ENCODE results near the gene IL10. TPM values are rescaled to one million over a fixed set of nuclear protein-coding genes. Genes with fewer than 3 reads are reported as not detected.

IL10 gene
- polyA plus RNA-seq, 1 of the 3 experiments (the other 2 are of a cell fraction), result not detected

DNA sequence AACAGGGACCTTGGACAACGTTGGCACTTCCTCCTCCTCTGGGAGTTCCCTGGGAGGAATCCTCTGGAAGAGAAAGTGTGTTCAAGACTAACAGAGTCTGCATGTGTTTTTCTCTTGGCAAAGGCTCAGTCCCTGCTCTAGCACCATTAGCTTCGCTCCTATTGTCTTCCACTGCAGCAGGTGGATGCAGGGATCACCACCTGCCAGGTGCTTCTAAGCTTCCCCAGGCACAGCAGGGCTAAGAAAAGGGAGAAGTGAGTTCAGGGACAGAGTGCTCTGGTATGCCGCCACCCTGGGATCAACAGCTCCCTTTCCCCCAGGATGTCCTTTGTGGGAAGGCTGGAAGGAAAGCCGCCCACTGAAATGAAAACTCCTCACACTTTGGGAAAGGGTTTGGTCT is 49.2 kb upstream of the IL10 start (continued):
- TF ChIP-seq, protein P1, sequence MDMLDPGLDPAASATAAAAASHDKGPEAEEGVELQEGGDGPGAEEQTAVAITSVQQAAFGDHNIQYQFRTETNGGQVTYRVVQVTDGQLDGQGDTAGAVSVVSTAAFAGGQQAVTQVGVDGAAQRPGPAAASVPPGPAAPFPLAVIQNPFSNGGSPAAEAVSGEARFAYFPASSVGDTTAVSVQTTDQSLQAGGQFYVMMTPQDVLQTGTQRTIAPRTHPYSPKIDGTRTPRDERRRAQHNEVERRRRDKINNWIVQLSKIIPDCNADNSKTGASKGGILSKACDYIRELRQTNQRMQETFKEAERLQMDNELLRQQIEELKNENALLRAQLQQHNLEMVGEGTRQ (IDR thresholded peaks at IDR 0.05; ENCODE audit: borderline replicate concordance, low read depth, low read length), result no peak
- TF ChIP-seq SMC3 (IDR thresholded peaks at IDR 0.05; ENCODE audit: low read depth, low read length), result no peak
- TF ChIP-seq, protein P2, sequence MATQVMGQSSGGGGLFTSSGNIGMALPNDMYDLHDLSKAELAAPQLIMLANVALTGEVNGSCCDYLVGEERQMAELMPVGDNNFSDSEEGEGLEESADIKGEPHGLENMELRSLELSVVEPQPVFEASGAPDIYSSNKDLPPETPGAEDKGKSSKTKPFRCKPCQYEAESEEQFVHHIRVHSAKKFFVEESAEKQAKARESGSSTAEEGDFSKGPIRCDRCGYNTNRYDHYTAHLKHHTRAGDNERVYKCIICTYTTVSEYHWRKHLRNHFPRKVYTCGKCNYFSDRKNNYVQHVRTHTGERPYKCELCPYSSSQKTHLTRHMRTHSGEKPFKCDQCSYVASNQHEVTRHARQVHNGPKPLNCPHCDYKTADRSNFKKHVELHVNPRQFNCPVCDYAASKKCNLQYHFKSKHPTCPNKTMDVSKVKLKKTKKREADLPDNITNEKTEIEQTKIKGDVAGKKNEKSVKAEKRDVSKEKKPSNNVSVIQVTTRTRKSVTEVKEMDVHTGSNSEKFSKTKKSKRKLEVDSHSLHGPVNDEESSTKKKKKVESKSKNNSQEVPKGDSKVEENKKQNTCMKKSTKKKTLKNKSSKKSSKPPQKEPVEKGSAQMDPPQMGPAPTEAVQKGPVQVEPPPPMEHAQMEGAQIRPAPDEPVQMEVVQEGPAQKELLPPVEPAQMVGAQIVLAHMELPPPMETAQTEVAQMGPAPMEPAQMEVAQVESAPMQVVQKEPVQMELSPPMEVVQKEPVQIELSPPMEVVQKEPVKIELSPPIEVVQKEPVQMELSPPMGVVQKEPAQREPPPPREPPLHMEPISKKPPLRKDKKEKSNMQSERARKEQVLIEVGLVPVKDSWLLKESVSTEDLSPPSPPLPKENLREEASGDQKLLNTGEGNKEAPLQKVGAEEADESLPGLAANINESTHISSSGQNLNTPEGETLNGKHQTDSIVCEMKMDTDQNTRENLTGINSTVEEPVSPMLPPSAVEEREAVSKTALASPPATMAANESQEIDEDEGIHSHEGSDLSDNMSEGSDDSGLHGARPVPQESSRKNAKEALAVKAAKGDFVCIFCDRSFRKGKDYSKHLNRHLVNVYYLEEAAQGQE (IDR thresholded peaks at IDR 0.05; ENCODE audit: low read depth, low read length), result no peak
- no peak for TF ChIP-seq RXRA (IDR thresholded peaks at IDR 0.05; ENCODE audit: borderline replicate concordance, low read depth)
- TF ChIP-seq SIN3A (IDR thresholded peaks at IDR 0.05; ENCODE audit: borderline replicate concordance, low read depth, low read length), result no peak
- TF ChIP-seq RFX5 (IDR thresholded peaks at IDR 0.05; ENCODE audit: low read length), result no peak
- TF ChIP-seq FOXJ3 (CRISPR knock-in tag; IDR thresholded peaks at IDR 0.05), result no peak
- TF ChIP-seq GABPA (IDR thresholded peaks at IDR 0.05; ENCODE audit: low read depth), result no peak

DNA sequence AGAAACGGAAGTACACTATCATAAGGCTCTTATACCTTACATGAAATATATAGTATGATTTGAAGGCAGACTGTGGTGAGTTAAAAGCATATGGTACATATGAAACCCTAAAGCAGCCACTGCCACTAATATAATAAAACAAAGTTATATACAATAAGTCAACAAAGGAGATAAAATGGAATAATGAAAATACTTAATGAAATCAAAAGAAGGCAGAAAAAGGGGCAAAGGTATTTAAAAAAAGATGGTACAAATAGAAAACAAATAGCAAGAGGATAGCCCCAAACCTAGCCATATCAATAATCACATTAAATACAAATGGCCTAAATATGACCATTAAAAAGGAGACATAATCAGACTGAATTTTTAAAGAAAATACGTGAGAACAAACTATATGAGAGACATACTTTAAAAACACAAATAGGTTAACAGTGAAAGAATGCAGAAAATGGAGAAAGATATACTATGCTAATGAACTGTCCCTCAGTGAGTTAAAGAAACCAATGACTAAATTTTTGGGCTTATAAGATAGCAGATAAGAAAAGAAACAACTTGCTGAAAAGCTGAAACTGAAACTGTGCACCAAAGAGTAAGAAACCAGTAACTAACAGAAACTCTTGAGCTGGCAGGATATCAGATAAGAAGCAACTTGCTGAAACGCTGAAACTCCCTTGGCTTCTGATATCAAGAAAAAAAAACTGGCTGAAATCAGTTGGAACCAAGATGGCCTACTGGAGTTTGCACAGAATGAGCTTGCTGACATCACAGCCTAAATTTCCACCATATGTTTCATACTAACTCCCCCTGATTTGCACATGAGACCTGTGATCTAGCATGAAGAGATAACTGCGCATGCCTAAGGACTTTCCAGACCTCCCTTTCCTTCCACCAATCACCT is 44.3 kb upstream of the IL10 start:
- Histone ChIP-seq H3K4me2 (no peak overlapping the region), H3K79me2 (ENCODE audit: insufficient read depth) (no peaks in the 10 kb centered on the region), H3K9me3 (no peaks in the 10 kb centered on the region), H3K36me3 (replicated peaks in 1 of 2; ENCODE audit: control insufficient read depth in 1 of 2, insufficient read depth in 2 of 2, low read length in 1 of 2) (no peaks in the 10 kb centered on the region), H3K27me3 (ENCODE audit: insufficient read depth) (no peaks in the 10 kb centered on the region), H3K27ac (ENCODE audit: low read depth in 2 of 2, low read length in 1 of 2) (no peak overlapping the region), H2AFZ (ENCODE audit: low read depth) (no peak overlapping the region), H3K9me2 (no peaks in the 10 kb centered on the region), H4K20me1 (ENCODE audit: insufficient read depth) (no peaks in the 10 kb centered on the region), H3K9ac (no peak overlapping the region), H3K4me1 (ENCODE audit: control insufficient read depth in 1 of 2, insufficient read depth in 2 of 2, low read depth in 1 of 2, low read length in 1 of 2) (peaks cover 0 to 8% of the 10 kb centered on the region in 2 experiments; a peak in 2 of 4 replicates), H3K4me3 (ENCODE audit: low read depth in 2 of 2, low read length in 1 of 2) (no peak overlapping the region), H3F3A (replicated peaks; ENCODE audit: insufficient read depth) (no peaks in the 10 kb centered on the region)
- WGBS (ENCODE audit: low lambda C conversion rate), result 61% methylated on average over 4 of the region's 4 CpGs
- DNase-seq, result no peak
- ChIA-PET CTCF (interaction anchor here (0.7 to 1.7 kb wide), 4 partner anchors 9 to 90 kb away, joined by 4 to 6 read pairs (median 4); no protein-coding TSS in a partner anchor), POLR2A (interaction anchor here (0.6 kb wide), 2 partner anchors 17 to 80 kb away, joined by 3 to 5 read pairs; no protein-coding TSS in a partner anchor)
- TF ChIP-seq JUND (IDR thresholded peaks at IDR 0.05), result no peak
- no peak for TF ChIP-seq RFX5 (IDR thresholded peaks at IDR 0.05; ENCODE audit: low read length)
- TF ChIP-seq NRF1 (IDR thresholded peaks at IDR 0.05; ENCODE audit: low read depth, low read length), result no peak
- TF ChIP-seq MEF2A (IDR thresholded peaks at IDR 0.05; ENCODE audit: borderline replicate concordance, low read depth), result no peak
- TF ChIP-seq, protein P3, sequence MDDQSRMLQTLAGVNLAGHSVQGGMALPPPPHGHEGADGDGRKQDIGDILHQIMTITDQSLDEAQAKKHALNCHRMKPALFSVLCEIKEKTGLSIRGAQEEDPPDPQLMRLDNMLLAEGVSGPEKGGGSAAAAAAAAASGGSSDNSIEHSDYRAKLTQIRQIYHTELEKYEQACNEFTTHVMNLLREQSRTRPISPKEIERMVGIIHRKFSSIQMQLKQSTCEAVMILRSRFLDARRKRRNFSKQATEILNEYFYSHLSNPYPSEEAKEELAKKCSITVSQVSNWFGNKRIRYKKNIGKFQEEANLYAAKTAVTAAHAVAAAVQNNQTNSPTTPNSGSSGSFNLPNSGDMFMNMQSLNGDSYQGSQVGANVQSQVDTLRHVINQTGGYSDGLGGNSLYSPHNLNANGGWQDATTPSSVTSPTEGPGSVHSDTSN (IDR thresholded peaks at IDR 0.05), result no peak
- TF ChIP-seq, protein P4, sequence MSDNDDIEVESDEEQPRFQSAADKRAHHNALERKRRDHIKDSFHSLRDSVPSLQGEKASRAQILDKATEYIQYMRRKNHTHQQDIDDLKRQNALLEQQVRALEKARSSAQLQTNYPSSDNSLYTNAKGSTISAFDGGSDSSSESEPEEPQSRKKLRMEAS (IDR thresholded peaks at IDR 0.05; ENCODE audit: low read depth), result no peak
- TF ChIP-seq, protein P5, sequence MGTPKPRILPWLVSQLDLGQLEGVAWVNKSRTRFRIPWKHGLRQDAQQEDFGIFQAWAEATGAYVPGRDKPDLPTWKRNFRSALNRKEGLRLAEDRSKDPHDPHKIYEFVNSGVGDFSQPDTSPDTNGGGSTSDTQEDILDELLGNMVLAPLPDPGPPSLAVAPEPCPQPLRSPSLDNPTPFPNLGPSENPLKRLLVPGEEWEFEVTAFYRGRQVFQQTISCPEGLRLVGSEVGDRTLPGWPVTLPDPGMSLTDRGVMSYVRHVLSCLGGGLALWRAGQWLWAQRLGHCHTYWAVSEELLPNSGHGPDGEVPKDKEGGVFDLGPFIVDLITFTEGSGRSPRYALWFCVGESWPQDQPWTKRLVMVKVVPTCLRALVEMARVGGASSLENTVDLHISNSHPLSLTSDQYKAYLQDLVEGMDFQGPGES (IDR thresholded peaks at IDR 0.05; ENCODE audit: low read depth, low read length), result no peak
- no peak for TF ChIP-seq RCOR1 (IDR thresholded peaks at IDR 0.05; ENCODE audit: low read length)
- TF ChIP-seq, protein P6, sequence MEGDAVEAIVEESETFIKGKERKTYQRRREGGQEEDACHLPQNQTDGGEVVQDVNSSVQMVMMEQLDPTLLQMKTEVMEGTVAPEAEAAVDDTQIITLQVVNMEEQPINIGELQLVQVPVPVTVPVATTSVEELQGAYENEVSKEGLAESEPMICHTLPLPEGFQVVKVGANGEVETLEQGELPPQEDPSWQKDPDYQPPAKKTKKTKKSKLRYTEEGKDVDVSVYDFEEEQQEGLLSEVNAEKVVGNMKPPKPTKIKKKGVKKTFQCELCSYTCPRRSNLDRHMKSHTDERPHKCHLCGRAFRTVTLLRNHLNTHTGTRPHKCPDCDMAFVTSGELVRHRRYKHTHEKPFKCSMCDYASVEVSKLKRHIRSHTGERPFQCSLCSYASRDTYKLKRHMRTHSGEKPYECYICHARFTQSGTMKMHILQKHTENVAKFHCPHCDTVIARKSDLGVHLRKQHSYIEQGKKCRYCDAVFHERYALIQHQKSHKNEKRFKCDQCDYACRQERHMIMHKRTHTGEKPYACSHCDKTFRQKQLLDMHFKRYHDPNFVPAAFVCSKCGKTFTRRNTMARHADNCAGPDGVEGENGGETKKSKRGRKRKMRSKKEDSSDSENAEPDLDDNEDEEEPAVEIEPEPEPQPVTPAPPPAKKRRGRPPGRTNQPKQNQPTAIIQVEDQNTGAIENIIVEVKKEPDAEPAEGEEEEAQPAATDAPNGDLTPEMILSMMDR (IDR thresholded peaks at IDR 0.05), result no peak
- TF ChIP-seq EP300 (IDR thresholded peaks at IDR 0.05; ENCODE audit: borderline replicate concordance in 1 of 2, low read depth in 1 of 2, low read length in 1 of 2), result no peak
- TF ChIP-seq CHD2 (IDR thresholded peaks at IDR 0.05; ENCODE audit: low read length, partially characterized antibody), result no peak
- TF ChIP-seq MXI1 (IDR thresholded peaks at IDR 0.05; ENCODE audit: low read depth, low read length), result no peak
